Liver (tissue), 9 donors: Measurements from ENCODE around the gene MDP1. TPM values are rescaled to one million over a fixed set of nuclear protein-coding genes. Genes with fewer than 3 reads are reported as not detected.
A peak's percentile ranks its signal among the peaks of the same experiment; 100 is the strongest.

ENCODE experiments used
- DNase-seq: peaks from one replicate; pipeline ENCODE4 v3.0.0-alpha.2; 2017; ENCODE audit warnings: low spot score
- H3K27ac ChIP-seq, 2 donors: one replicate each; pipeline ENCODE4 v1.7.0; 2013; ENCODE audit warnings: inconsistent platforms in 2 of 2, low read length in 2 of 2, control low read depth in 1 of 2, low read depth in 1 of 2, mild to moderate bottlenecking in 1 of 2
- H3K27me3 ChIP-seq, 4 donors: one replicate each; pipeline versions ENCODE4 v1.6.1 to v1.7.0; 2013; ENCODE audit warnings: low read length in 3 of 4, inconsistent platforms in 1 of 4, mild to moderate bottlenecking in 1 of 4, moderate library complexity in 1 of 4; ENCODE audit not compliant: control insufficient read depth in 4 of 4, insufficient read depth in 4 of 4
- H3K36me3 ChIP-seq, 4 donors: one replicate each; pipeline versions ENCODE4 v1.6.1 to v1.7.0; 2013; ENCODE audit warnings: low read length in 3 of 4, mild to moderate bottlenecking in 3 of 4, low read depth in 1 of 4, moderate library complexity in 1 of 4; ENCODE audit not compliant: control insufficient read depth in 4 of 4, insufficient read depth in 3 of 4
- H3K4me1 ChIP-seq, 4 donors: one replicate each; pipeline versions ENCODE4 v1.6.1 to v1.7.0; 2013; ENCODE audit warnings: low read length in 3 of 4, mild to moderate bottlenecking in 3 of 4, moderate library complexity in 1 of 4; ENCODE audit not compliant: control insufficient read depth in 4 of 4, insufficient read depth in 4 of 4
- H3K4me3 ChIP-seq, 3 donors: one replicate each; pipeline versions ENCODE4 v1.6.1 to v1.7.0; 2013; ENCODE audit warnings: low read length in 3 of 3, control low read depth in 1 of 3, low read depth in 1 of 3, mild to moderate bottlenecking in 1 of 3
- H3K9ac ChIP-seq, 2 donors: one replicate each; pipeline ENCODE4 v1.7.0; 2013; ENCODE audit warnings: low read length in 2 of 2, mild to moderate bottlenecking in 2 of 2, moderate library complexity in 2 of 2, control low read depth in 1 of 2, low read depth in 1 of 2
- H3K9me3 ChIP-seq, 4 donors: one replicate each; pipeline versions ENCODE4 v1.6.1 to v1.7.0; 2013; ENCODE audit warnings: low read length in 3 of 4; ENCODE audit not compliant: control insufficient read depth in 4 of 4
- EGR1 ChIP-seq, 2 donors: IDR thresholded peaks; 2 replicates each; pipeline ENCODE4 v1.6.1; 2016 to 2018; ENCODE audit warnings: antibody characterized with exemption in 2 of 2, low read depth in 2 of 2
- FOXA1 ChIP-seq: IDR thresholded peaks from 2 replicates; pipeline ENCODE4 v1.6.1; 2016; ENCODE audit warnings: antibody characterized with exemption
- GABPA ChIP-seq, 2 donors: IDR thresholded peaks in 1 of 2; conservative IDR thresholded peaks in 1 of 2; 2 replicates each; pipeline ENCODE4 v1.6.1; 2016; ENCODE audit warnings: antibody characterized with exemption in 2 of 2, mild to moderate bottlenecking in 1 of 2, moderate library complexity in 1 of 2
- HNF4A ChIP-seq, 2 donors: conservative IDR thresholded peaks; 2 replicates each; pipeline ENCODE4 v1.6.1; 2016; ENCODE audit warnings: antibody characterized with exemption in 2 of 2, mild to moderate bottlenecking in 2 of 2
- HNF4G ChIP-seq: IDR thresholded peaks from 2 replicates; pipeline ENCODE4 v1.6.1; 2016; ENCODE audit warnings: antibody characterized with exemption
- JUND ChIP-seq, 2 donors: IDR thresholded peaks; 2 replicates each; pipeline ENCODE4 v1.6.1; 2016; ENCODE audit warnings: antibody characterized with exemption in 2 of 2
- RXRA ChIP-seq, 2 donors: IDR thresholded peaks; 2 replicates each; pipeline ENCODE4 v1.6.1; 2017 to 2018; ENCODE audit warnings: antibody characterized with exemption in 2 of 2, mild to moderate bottlenecking in 1 of 2
- SP1 ChIP-seq: IDR thresholded peaks from 2 replicates; pipeline ENCODE4 v1.6.1; 2018; ENCODE audit warnings: antibody characterized with exemption, mild to moderate bottlenecking
- TAF1 ChIP-seq: conservative IDR thresholded peaks from 2 replicates; pipeline ENCODE4 v1.6.1; 2016; ENCODE audit warnings: antibody characterized with exemption, mild to moderate bottlenecking
- YY1 ChIP-seq: IDR thresholded peaks from 2 replicates; pipeline ENCODE4 v1.6.1; 2016; ENCODE audit warnings: antibody characterized with exemption, mild to moderate bottlenecking
- WGBS: extraction: QIAGEN DNeasy Blood & Tissue Kit; methylation state at CpG from one replicate; pipeline ENCODE4 v1.1.7; 2013; 5-methylcytosine and 5-hydroxymethylcytosine counted together
- polyA plus RNA-seq, 2 donors: library from polyadenylated mRNA; stranded (reverse) in 1 of 2; unstranded in 1 of 2; fragments of 200-250 nt in 1 of 2; fragments of >200 nt in 1 of 2; fragmentation: Nextera tagmentation in 1 of 2; extraction: Ambion mirVana in 1 of 2; gene quantifications; one replicate each; pipeline versions ENCODE4 v1.2.1 to v1.2.3, GENCODE V29; 2013 to 2015
- total RNA-seq, 2 donors: library from RNA; depleted of rRNA; stranded (reverse); fragments of >200 nt; gene quantifications; one replicate each; pipeline ENCODE4 v1.2.3, GENCODE V29; 2014
- TF ChIP-seq, protein P1 (sequence below): fragments of 150-350 bp; IDR thresholded peaks from 2 replicates; pipeline ENCODE4 v1.5.1; 2017; ENCODE audit warnings: improper control_type of control experiment, low read depth, low read length; ENCODE audit not compliant: missing input control
- TF ChIP-seq, protein P2 (sequence below): IDR thresholded peaks from 2 replicates; pipeline ENCODE4 v1.6.1; 2016; ENCODE audit warnings: antibody characterized with exemption
- TF ChIP-seq, protein P3 (sequence below): IDR thresholded peaks from 2 replicates; pipeline ENCODE4 v1.6.1; 2016; ENCODE audit warnings: antibody characterized with exemption, mild to moderate bottlenecking
- donor health status: healthy.
- donor health status: healthy.
- donor health status: healthy.
- donor health status: healthy.
- donor health status: healthy.

MDP1 gene
- total and polyA plus RNA-seq, 4 donors: 3.2 to 13.4 (median 7.0) TPM

- TF ChIP-seq HNF4A (conservative IDR thresholded peaks at IDR 0.05) (no peak), GABPA (IDR thresholded peaks at IDR 0.05 in 1 of 2, conservative IDR thresholded peaks at IDR 0.05 in 1 of 2) (no peak), EGR1 (IDR thresholded peaks at IDR 0.05; ENCODE audit: low read depth in 2 of 2) (no peak), JUND (IDR thresholded peaks at IDR 0.05) (no peak), TAF1 (no peak), SP1 (no peak), HNF4G (no peak), FOXA1 (no peak), YY1 (no peak)
- TF ChIP-seq, protein P1, sequence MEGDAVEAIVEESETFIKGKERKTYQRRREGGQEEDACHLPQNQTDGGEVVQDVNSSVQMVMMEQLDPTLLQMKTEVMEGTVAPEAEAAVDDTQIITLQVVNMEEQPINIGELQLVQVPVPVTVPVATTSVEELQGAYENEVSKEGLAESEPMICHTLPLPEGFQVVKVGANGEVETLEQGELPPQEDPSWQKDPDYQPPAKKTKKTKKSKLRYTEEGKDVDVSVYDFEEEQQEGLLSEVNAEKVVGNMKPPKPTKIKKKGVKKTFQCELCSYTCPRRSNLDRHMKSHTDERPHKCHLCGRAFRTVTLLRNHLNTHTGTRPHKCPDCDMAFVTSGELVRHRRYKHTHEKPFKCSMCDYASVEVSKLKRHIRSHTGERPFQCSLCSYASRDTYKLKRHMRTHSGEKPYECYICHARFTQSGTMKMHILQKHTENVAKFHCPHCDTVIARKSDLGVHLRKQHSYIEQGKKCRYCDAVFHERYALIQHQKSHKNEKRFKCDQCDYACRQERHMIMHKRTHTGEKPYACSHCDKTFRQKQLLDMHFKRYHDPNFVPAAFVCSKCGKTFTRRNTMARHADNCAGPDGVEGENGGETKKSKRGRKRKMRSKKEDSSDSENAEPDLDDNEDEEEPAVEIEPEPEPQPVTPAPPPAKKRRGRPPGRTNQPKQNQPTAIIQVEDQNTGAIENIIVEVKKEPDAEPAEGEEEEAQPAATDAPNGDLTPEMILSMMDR: no peak
- TF ChIP-seq, protein P2, sequence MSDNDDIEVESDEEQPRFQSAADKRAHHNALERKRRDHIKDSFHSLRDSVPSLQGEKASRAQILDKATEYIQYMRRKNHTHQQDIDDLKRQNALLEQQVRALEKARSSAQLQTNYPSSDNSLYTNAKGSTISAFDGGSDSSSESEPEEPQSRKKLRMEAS: no peak
- TF ChIP-seq, protein P3, sequence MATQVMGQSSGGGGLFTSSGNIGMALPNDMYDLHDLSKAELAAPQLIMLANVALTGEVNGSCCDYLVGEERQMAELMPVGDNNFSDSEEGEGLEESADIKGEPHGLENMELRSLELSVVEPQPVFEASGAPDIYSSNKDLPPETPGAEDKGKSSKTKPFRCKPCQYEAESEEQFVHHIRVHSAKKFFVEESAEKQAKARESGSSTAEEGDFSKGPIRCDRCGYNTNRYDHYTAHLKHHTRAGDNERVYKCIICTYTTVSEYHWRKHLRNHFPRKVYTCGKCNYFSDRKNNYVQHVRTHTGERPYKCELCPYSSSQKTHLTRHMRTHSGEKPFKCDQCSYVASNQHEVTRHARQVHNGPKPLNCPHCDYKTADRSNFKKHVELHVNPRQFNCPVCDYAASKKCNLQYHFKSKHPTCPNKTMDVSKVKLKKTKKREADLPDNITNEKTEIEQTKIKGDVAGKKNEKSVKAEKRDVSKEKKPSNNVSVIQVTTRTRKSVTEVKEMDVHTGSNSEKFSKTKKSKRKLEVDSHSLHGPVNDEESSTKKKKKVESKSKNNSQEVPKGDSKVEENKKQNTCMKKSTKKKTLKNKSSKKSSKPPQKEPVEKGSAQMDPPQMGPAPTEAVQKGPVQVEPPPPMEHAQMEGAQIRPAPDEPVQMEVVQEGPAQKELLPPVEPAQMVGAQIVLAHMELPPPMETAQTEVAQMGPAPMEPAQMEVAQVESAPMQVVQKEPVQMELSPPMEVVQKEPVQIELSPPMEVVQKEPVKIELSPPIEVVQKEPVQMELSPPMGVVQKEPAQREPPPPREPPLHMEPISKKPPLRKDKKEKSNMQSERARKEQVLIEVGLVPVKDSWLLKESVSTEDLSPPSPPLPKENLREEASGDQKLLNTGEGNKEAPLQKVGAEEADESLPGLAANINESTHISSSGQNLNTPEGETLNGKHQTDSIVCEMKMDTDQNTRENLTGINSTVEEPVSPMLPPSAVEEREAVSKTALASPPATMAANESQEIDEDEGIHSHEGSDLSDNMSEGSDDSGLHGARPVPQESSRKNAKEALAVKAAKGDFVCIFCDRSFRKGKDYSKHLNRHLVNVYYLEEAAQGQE: no peak
Observed at GRCh38 chr14:24178399-24179178, 37.3 kb downstream of the MDP1 start.

DNA sequence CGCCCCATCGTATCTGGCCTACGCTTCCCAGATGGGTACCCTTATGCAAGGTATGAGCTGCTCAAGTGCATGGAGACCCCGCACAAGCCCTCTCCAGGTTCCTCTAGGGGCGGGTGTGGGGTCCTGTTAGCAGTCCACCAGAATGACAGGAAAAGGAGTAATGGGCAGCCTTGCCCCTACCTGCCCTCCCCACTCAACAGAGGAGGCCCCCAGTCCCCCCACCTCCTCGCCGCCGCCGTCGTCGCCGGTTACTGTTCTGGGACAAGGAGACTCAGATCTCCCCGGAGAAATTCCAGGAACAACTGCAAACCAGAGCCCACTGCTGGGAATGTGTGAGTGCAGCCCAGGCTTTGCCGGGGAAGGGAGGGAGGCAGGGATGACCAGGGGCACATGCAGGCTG is 38.0 kb downstream of the MDP1 start:
- DNase-seq: no peak
- Histone ChIP-seq H3K4me3 (no peak overlapping the region), H3K9ac (no peak overlapping the region), H3K36me3 (peaks cover 11 to 66% (median 25%) of the 10 kb centered on the region in 4 donors), H3K9me3 (no peaks in the 10 kb centered on the region), H3K27ac (no peak overlapping the region), H3K27me3 (no peaks in the 10 kb centered on the region), H3K4me1 (peaks cover 0 to 22% (median 14%) of the 10 kb centered on the region in 4 donors)
- TF ChIP-seq, protein P1: no peak
- TF ChIP-seq RXRA (IDR thresholded peaks at IDR 0.05): no peak
- 96% methylated on average over 14 of the region's 14 CpGs for WGBS

More at GRCh38 chr14:24178399-24179178, 37.3 kb downstream of the MDP1 start:
- DNase-seq: no peak
- Histone ChIP-seq H3K27ac (peak overlapping the region; percentile 61 to 72), H3K9ac (no peak overlapping the region), H3K4me1 (peaks cover 0 to 22% (median 14%) of the 10 kb centered on the region in 4 donors), H3K36me3 (peaks cover 13 to 63% (median 23%) of the 10 kb centered on the region in 4 donors), H3K4me3 (no peak overlapping the region), H3K9me3 (no peaks in the 10 kb centered on the region), H3K27me3 (no peaks in the 10 kb centered on the region)
- 80% methylated on average over 12 of the region's 12 CpGs for WGBS
